ENCODE data around the gene IGFBP2.

DNA sequence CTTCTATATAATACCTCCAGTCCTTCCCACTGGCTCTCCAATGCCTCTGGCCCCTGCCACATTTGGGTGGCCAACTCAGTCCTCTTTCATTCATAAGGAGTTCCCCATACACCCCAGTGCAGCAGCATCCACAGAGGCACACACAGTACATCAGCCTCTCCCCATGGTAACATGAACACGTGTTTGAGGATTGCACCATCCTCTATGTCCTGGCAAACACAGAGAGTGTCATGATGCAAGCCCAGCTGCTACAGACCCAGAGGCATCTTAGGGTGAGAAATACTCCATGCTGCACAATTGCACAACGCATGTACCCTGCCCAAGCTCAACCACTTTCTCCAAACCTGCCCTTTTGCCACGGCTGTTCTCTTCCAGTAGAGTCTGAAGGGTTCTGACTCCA is 50.6 kb downstream of the IGFBP2 start:
- TF ChIP-seq POLR2A (IDR thresholded peaks at IDR 0.05) (no peak), CTCF (IDR thresholded peaks at IDR 0.05) (no peak)

All from adrenal gland (tissue), 5 donors.